Measurements from ENCODE around the gene DDOST.
"Not testable (repeated sequence)": the region's sequence is repeated elsewhere in the genome, so short reads cannot be mapped to it uniquely, and the experiment has no call there.

DDOST gene

DNA sequence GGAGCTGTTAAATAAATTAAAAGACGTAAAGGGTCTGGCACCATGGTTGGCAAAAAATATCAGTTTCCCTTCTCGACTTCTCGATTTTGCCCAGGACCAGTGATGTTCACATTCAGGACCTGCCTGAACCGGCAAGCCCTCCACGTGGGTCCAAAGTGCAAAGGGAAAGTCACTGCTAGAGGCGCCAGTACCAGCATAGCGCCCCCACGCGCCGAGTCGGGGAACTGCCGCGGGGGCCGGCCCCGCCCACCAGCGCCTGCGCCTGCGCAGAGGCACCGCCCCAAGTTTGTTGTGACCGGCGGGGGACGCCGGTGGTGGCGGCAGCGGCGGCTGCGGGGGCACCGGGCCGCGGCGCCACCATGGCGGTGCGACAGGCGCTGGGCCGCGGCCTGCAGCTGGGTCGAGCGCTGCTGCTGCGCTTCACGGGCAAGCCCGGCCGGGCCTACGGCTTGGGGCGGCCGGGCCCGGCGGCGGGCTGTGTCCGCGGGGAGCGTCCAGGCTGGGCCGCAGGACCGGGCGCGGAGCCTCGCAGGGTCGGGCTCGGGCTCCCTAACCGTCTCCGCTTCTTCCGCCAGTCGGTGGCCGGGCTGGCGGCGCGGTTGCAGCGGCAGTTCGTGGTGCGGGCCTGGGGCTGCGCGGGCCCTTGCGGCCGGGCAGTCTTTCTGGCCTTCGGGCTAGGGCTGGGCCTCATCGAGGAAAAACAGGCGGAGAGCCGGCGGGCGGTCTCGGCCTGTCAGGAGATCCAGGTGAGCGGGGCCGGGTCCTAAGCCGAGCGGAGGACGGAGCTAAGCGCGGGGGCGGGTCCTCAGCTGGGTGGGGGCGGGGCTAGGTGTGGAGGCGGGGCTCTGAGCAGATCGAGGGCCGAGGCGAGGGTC is 27.7 kb downstream of the DDOST start, which contains the start of gene PINK1:
Gene PINK1, plus strand, starts transcription at position 269 of the 875 bp plus-strand sequence. Its CDS starts 91 bp downstream, at position 360.
- DNase-seq (ENCODE audit: low read depth): no peak
- peak within 1 kb of the TSS; percentile 87 for H3K4me3 ChIP-seq (ENCODE audit: low read depth, low read length)

- no peak for DNase-seq (ENCODE audit: low read depth)
- H3K4me3 ChIP-seq (ENCODE audit: low read depth, low read length): no peak overlapping the region
Observed at GRCh38 chr1:20632386-20632785, 28.8 kb downstream of the DDOST start.

DNA sequence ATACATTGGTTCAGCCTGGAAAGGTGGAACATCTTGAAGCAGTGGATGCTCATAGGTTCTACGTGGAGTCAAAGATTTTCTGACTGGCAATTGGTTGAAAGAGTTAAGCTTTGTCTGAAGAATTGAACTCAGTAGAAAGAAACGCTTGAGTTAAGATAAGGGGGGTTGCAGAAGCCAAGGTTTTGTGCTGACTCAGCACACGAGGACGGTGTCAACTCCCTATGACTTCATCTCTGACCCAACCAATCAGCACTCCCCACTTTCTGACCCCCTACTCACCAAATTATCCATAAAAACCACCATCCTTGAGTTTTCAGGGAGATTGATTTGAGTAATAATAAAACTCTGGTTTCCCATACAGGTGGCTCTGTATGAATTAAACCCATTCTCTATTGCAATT is 30.4 kb downstream of the DDOST start:
- DNase-seq (ENCODE audit: low read depth): no peak
- H3K4me3 ChIP-seq (ENCODE audit: low read depth, low read length): no peak overlapping the region

DNA sequence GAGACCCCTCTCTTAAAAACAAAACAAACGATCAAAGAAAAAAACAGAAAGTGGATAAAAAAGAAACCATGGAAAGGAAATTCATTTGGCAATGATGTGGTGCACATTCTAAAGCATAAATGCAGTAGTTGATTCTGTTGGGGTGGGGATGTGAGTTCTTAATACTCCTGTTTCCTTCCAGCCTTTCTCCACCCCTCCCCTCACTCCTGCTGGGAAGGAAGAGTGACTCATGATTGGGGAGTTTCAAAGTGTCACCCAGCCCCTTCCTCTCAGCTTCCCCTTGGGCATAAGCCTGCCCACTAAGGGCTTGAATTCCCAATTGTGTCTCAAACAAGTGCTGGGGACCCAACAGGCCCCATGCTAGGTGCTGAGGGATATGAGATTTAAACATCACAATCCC is 34.6 kb downstream of the DDOST start:
- no peak overlapping the region for H3K4me3 ChIP-seq (ENCODE audit: low read depth, low read length)
- DNase-seq (ENCODE audit: low read depth): no peak

- no peak for DNase-seq (ENCODE audit: low read depth)
- no peak overlapping the region for H3K4me3 ChIP-seq (ENCODE audit: low read depth, low read length)
Observed at GRCh38 chr1:20626098-20626427, 35.1 kb downstream of the DDOST start.

DNA sequence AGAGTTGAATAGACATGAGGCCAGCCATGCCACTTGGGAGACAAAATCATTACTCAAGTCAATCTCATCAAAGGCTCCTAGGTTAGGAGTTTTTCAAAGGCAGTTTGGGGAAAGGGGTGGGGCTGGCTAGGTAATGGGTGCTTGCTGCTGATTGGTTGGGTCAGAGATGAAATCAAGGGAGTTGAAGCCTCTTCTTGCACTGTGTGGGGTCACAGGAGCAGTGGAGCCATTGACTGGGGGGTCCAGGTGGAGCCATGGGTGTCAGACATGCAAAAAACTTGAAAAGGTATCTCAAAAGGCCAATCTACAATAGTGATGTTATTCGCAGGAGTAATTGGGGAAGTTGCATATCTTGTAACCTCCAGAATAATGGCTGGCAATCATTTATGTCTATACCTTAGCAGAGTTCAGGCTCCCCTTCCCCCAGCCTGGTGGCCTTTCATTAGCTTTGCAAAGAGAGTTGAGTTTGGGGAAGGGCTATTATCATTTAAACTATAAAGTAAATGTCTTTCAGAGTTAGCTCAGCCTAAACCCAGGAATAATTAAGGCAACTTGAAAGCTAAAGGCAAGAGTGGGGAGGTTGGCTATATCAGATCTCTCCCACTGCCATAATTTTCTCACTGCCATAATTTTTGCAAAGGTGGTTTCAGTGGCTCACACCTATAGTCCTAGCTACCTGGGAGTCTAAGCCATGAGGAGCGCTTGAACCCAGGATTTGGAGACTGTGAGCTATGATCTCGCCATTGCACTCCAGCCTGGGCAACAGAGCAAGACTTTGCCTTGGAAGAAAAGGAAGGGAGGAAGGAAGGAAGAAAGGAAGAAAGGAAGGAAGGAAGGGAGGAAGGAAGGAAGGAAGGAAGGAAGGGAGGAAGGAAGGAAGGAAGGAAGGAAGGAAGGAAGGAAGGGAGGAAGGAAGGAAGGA is 35.7 kb downstream of the DDOST start:
- H3K4me3 ChIP-seq (ENCODE audit: low read depth, low read length): no peak overlapping the region
- no peak for DNase-seq (ENCODE audit: low read depth)

DNA sequence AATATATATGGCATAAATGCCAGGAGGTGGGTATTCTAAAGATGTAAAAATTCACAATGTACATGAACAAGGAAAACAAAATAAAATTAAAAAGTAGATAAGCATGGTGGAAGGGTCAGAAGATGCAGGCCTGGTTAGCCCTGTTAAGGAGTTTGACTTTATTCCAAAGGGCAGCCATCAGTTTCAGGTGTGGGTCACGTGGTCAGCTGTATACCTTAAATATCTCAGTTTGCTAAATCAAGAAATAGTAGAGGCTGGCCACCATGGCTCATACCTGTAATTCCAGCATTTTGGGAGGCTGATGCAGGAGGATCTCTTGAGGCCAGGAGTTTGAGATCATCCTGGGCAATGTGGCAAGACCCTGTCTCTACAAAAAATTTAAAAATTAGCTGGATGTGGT is 36.5 kb downstream of the DDOST start:
- DNase-seq (ENCODE audit: low read depth): no peak
- H3K4me3 ChIP-seq (ENCODE audit: low read depth, low read length): no peak overlapping the region

GRCh38 chr1:20621012-20621411 is 40.2 kb downstream of the DDOST start:
- DNase-seq (ENCODE audit: low read depth): no peak
- no peak overlapping the region for H3K4me3 ChIP-seq (ENCODE audit: low read depth, low read length)

DNA sequence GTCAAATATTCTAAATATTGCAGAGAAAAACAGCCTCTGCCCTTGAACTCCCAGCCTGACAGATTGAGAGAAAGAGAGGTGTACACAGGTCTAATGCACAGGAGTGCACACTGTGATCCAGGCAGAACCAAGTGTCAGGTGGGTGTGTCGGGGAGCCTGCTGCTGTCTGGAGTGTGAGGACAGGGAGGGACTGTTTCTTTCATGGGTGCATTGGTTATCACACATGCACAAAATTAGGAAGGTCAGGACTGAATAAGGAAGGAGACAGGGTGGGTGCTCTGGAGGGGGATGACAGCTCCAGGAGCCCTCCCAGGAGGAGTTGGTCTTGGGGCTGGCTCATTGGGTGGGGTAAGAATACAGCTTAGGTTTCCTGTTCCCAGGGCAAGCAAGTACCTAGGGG is 41.2 kb downstream of the DDOST start:
- no peak overlapping the region for H3K4me3 ChIP-seq (ENCODE audit: low read depth, low read length)
- DNase-seq (ENCODE audit: low read depth): no peak

DNA sequence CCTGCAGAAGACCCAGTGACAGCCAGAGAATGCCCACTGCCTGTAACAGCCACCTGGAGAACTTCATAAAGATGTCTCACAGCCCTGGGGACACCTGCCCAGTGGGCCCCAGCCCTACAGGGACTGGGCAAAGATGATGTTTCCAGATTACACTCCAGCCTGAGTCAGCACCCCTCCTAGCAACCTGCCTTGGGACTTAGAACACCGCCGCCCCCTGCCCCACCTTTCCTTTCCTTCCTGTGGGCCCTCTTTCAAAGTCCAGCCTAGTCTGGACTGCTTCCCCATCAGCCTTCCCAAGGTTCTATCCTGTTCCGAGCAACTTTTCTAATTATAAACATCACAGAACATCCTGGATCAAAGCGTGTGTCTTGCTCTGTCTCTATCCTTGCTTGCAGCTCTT is 42.6 kb downstream of the DDOST start:
- no peak overlapping the region for H3K4me3 ChIP-seq (ENCODE audit: low read depth, low read length)
- no peak for DNase-seq (ENCODE audit: low read depth)

DNA sequence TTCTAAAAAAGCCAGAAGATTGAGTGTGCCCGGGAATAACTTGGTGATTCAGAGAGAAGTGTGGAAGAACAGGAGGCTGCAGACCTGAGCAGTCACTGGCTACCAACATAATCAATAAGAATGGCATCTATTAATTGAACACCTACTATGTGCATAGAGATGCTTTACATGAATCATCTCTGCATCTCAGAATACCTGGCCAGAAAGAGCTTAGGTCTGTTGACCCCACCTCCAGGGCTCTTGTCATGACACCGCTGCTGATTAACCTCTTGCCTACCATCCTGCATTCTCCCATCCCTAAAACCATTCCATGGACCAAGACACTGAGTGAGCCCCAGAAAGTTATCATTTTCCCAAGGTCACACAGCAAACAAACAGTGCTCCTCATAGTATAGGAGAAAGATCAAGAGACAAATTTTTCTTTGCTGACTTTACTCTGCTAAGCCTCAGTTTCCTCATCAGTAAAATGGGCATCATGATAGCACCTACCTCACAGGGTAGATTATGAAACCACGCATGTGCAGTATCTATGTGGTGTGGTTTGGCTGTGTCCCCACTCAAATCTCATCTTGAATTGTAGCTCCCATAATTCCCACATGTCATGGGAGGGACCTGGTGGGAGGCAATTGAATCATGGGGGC is 44.2 kb downstream of the DDOST start:
- DNase-seq (ENCODE audit: low read depth): no peak
- H3K4me3 ChIP-seq (ENCODE audit: low read depth, low read length): no peak overlapping the region

DNA sequence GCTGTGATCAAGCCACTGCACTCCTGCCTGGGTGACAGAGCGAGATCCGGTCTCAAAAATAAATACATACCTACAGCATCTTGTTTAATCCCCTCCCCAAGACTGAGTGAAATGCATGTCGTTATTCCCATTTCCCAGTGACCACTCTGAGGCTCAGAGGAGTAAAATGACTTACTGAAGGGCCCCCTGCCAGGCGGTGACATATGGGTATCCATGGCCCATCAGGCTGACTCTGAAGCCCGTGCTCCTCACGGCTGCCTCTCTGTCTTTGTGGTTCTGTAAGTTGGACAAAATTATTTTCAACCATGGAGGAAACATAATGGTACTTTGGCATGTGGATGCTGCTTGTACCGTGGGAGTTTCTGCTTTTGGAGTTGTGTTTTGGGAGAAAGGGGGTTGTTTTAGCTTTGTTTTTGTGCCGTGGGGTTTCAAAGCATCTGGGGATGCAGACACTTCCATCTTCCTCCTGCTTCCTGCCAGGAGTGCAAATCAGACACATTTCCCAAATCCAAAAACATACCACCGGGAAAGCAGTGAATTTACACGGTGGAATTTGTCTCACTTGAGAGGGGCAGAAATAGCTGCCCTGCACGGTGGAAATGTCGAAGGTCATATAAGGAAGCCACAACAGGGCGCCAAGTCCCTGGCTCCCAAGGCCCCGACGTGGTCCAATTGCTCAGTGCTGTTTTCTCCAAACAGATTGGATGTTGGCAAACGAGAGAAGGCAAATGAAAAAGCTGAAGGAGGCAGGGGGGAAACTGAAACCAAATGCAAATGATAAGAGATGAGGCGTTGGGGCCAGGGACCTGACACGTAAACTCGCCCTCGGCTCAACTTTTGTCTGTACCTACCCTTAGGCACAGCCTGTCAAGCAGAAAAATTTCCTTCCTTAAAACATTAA is 45.0 kb downstream of the DDOST start:
- DNase-seq (ENCODE audit: low read depth): no peak
- no peak overlapping the region for H3K4me3 ChIP-seq (ENCODE audit: low read depth, low read length)

DNA sequence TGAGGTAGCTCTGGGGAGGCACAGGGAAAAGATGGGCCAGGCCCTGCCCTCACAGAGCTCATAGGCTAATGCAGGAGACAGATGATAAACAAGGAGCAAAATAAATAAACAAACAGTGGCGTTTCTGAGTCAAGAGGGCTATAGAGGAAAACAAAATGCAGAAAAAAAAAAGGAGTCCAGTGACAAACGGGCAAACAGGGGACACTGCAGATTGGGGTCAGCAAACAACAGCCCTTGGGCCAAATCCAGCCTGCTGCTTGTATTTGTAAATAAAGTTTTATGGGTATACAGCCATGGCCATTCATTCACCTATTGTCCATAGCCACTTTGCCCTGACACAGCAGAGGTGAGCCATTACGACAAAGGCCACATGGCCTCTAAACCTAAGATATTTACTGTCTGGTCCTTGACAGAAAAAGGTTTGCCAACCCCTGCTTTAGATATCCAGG is 47.0 kb downstream of the DDOST start:
- no peak for DNase-seq (ENCODE audit: low read depth)

GRCh38 chr1:20612221-20612746 is 48.9 kb downstream of the DDOST start:
- DNase-seq (ENCODE audit: low read depth): no peak

More for the DNA sequence above, 47.0 kb downstream of the DDOST start:
- H3K4me3 ChIP-seq (ENCODE audit: low read depth, low read length): no peak overlapping the region

GRCh38 chr1:20611652-20612051 is 49.5 kb downstream of the DDOST start:
- DNase-seq (ENCODE audit: low read depth): no peak
- no peak overlapping the region for H3K4me3 ChIP-seq (ENCODE audit: low read depth, low read length)

More at GRCh38 chr1:20612221-20612746, 48.9 kb downstream of the DDOST start:
- H3K4me3 ChIP-seq (ENCODE audit: low read depth, low read length): no peak overlapping the region

GRCh38 chr1:20610970-20611369 is 50.2 kb downstream of the DDOST start:
- no peak overlapping the region for H3K4me3 ChIP-seq (ENCODE audit: low read depth, low read length)
- DNase-seq (ENCODE audit: low read depth): no peak

- no peak for DNase-seq (ENCODE audit: low read depth)
- H3K4me3 ChIP-seq (ENCODE audit: low read depth, low read length): no peak overlapping the region
Observed at GRCh38 chr1:20609541-20609940, 51.6 kb downstream of the DDOST start.

DNA sequence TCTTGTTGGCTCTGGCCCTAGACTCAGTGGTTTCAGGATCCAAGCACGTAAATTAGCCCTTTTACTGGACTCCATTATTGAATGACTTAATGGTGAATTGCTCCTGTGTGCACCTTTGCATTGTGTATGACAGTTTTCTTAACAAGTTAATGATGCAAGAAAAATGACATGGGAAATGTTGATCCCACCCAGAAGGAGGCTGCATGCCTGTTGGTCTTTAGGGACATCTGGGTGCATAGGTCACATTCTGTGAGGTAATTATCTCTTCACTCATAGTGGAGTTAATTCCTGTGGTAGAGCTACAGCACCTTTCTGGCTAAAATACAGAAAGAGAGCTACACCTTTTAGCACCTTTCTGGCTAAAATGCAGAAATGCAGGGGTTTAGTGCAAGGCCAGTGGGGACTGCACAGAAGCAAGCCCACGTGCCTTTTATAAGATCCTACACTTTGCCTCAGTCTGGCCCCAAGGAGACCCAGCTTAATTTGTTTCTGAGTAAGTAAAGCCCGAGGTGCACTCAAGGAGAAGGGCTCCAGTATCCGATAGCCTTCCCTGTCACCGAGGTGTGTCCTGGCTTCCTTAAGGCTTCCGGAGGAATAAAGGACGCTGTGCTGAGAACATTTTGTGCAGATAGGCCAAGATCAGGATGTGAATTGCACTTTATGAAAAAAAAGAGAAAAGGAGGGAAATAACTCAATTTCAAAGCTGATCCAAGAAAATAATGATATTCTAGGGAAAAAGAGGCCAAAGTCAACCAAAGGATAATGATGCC is 54.2 kb downstream of the DDOST start:
- not testable (repeated sequence) for H3K4me3 ChIP-seq (ENCODE audit: low read depth, low read length); DNase-seq (ENCODE audit: low read depth)
